SH-SY5Y (cell line): ENCODE measurements around the gene SMG9.

Experiments
- GATA2 ChIP-seq: IDR thresholded peaks from 2 replicates; pipeline ENCODE4 v1.6.1; 2011; ENCODE audit warnings: mild to moderate bottlenecking, low read depth, low read length
- GATA3 ChIP-seq: IDR thresholded peaks from 2 replicates; pipeline ENCODE4 v1.6.1; 2011; ENCODE audit warnings: low read depth, mild to moderate bottlenecking, low read length, moderate library complexity

The SMG9 gene

DNA sequence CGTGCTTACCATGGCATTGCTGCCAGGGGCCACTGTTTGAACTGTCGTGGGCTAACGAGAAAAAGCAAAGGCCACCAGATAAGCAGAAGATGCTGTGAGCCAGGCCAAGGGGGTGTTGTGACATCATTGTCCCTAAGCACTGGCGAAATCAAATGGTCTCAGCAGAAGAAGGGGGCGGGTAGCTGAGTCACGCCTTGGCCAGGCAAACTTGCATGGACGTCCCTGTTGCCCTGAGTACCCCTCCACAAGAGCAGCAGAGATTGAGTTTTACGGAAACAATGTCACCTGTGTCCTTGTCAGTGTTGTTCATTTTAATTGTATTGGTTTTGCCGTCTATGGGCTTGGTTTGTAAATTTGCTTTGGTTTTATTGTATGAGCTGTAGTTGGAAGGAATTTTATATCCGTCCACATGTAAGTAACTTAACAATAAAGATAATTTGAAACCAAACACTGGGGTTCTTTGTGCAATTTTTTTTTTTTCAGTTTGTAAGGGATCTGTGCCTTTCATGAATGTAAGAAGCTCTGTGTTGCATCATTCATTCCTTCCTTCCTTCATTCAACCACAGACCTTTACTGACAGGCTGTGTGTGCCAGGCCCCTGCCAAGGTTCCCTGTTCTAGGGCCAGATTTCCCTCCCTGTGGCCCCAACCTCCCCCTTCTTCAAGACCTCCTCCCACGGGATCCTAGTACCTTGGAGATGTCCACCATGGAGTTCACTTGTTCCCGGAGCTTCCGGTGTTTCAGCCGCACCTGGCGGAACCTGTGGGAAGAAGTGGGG lies 13.7 kb upstream of the SMG9 start:
- TF ChIP-seq GATA3 (no peak), GATA2 (no peak)

DNA sequence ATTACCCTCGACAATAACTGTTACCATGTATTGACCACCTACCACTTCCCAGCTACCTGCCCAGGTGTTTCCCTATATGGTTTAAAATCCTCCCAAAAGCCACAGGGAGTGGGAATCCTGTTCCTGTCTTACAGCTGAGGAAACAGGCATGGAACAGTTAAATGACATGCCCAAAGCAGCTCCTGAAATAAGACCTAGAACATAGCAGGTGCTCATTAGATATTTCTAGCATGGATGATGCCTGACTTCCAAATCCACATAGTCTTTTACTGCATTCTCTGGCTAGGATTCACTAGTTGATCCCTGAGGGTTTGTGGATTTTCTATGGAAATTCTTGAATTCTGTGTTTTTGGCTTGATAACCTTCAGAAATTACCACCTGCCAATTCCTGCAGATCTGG lies 13.1 kb upstream of the SMG9 start:
- TF ChIP-seq GATA3 (no peak), GATA2 (no peak)

DNA sequence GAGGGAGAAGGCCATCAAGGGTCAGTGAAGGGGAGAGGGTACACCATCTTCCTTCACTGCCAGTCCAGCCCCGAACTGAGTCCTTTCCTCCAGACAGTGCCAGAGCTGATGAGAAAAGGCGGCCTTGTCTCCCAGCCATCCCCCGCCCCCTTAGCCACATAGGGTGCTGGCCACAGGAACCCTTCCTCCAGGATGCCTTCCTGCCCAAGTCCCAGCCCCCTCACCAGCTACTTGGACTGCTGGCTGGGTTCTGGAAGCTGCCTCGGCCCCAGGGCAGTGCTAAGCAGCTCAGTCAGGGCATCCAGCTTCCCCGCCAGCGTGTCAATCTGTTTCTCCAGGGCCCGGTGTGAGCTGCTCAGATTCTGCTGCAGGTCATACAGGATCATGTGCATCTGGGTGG lies 12.6 kb upstream of the SMG9 start:
- no peak for TF ChIP-seq GATA3
- no peak for TF ChIP-seq GATA2

DNA sequence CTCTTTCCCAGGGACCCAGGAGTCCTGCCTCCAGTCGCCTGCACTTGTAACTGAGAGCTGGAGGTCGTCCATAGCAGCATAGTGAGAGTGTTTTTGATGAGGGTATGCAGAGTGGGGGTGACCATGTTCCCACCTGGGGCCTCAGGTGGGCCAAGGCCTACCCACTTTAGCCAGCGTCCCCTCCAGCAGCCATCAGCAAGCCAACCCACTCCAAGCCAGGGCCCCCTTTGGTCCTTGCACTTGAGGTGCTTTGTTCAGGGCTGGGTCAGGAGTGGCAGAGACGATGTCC lies 11.9 kb upstream of the SMG9 start:
- TF ChIP-seq GATA3 (no peak), GATA2 (no peak)

DNA sequence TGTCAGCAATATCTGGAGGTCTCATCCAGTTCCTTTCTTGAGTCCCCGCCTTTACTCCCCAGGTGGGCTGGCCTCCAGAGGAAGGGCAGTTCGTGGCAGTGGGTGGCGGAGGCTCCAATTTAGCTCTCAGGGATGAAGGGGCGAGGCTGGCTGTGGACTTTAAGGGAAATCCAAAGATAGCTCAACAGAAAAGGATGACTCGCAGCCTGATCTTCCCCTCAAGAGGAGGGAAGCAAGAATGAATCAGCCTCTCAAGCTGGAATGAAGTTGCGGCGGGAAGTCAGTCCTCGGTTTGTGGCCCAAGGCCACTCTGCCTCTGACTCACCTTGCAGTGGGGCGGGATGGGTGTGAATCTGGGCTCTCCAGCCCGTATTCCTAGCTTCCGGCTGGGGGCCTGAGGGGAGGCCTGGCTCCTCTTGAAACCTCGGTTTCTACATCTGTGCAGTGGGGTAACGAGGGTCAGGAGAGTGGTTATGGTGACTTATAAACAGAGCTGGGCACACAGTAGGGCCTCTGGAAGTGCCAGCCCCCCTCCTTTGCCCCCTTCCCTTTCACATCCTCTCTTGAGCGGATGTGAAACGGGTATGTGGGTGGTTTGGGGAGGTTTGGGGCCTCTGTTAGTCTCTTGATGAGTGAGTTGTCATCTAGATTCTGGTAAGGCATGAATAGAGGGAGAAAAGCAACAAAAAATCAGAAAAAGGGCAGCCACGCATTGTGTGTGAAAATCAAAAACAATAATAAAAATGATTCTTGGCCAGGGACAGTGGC lies 10.5 kb upstream of the SMG9 start:
- TF ChIP-seq GATA2 (no peak), GATA3 (no peak)

DNA sequence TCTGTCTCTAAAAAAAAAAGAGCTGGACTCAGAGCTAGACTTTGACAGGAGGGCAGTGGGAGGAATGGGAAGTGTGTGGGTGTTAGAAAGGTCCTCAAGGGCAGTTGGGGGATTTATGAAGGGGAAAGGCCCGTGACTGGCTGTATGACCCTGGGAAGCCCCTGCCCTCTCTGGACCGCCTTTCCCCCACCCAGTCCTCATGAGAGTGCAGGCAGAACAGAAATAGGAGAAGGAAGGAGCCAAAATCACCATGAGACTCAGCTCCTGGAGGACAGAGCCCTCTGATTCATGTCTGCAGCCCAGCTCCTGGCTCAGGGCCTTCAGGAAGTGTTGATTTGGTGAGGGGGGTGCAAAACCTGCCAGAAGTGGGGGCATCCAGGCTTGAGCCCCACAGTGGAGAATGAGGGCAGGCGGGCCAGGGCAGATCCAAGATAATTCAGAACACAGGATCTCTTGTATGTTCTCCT lies 8.7 kb upstream of the SMG9 start:
- TF ChIP-seq GATA3 (no peak), GATA2 (no peak)

DNA sequence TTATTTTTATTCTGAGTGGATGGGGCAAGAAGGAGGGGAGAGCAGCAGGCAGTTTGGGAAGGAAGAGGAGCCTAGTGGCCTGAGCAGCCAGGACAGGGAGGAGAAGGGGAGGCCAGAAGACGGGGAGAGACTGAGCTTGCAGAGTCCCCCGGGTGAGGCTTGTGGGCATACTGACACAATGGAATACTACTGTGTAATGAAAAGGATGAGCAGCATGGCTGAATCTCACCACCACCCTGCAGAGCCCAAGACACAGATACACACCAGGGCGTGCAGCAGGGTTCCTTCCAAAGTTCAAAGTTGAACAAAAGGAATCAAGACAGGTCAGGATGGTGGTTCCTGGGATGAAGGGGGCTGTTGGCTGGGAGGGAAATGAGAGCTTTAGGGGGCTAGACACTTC lies 8.1 kb upstream of the SMG9 start:
- no peak for TF ChIP-seq GATA2
- TF ChIP-seq GATA3: no peak

DNA sequence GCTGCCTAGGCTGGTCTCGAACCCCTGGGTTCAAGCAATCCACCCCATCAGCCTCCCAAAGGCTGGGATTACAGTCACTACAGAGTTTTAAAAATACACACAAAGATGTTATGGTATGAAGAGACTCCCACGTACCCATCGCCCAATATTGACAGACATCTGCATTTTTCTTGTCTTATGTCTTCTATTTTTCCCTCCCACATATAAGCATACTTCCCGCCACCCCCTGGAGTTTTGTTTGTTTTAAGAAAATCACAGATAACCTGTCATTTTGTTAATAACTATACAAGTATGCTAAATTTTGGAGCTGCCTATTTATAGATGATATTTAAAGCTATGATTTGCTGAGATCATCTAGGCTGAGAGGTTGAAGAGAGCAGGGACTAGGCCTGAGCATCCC lies 6.2 kb upstream of the SMG9 start:
- TF ChIP-seq GATA2 (no peak), GATA3 (no peak)

DNA sequence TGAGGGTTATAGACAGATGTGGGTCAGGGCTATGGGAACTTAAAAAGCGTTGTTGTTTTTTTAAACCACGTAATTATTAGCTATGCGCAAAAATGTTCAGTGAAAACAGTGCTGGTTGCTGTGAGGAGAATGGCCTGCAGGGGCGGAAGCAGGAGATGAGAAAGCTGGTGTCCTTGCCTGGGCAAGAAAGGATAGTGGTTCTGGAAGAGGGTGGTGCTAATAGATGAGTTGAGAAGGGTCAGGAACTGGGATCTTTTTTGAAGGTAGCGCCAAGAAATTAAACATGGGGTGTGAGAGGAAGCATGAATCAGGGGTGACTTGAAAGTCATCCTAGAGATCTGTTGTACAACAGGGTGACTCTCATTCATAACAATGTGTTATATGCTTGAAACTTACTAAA lies 4.8 kb upstream of the SMG9 start:
- TF ChIP-seq GATA3: no peak
- TF ChIP-seq GATA2: no peak

DNA sequence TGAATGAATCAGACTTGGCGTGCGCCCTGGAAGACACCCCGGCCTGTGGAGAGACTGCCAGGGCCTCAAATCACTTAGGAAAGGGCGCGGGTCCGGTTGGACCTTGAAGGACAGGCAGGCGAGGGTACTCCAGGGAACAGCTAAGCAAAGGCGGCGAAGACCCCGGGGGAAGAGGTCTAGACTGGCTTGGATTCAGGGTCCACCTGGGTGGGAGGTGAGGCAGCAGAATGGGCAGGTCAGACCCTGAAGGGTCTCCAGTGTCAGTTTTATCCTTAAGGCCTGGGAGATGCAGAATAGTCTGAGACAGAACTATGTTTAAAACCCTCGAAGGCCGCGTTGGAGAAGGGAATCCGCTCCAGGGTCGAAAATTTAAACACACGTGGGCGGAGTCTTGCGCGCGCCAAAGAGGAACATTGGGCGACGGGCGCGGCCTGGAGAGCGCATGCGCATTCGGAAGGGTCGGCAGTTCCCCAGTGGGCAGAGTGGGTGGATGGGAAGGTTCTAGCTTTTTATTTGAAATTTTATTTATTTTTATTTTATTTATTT lies 567 bp upstream of the SMG9 start:
- no peak for TF ChIP-seq GATA2
- no peak for TF ChIP-seq GATA3

DNA sequence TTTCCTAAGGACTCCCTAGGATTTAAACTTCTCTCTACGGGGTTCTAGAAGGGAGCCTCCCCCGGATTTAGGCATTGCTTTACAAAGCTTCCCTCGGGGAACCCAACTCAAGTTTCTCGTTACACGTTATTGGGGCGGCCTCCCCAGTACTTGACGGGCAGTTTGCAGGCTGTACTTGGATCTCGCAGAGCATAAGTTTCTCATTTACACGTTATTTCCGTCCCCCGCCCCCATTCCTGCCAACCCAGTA lies 584 bp downstream of the SMG9 start:
- TF ChIP-seq GATA2 (no peak), GATA3 (no peak)

DNA sequence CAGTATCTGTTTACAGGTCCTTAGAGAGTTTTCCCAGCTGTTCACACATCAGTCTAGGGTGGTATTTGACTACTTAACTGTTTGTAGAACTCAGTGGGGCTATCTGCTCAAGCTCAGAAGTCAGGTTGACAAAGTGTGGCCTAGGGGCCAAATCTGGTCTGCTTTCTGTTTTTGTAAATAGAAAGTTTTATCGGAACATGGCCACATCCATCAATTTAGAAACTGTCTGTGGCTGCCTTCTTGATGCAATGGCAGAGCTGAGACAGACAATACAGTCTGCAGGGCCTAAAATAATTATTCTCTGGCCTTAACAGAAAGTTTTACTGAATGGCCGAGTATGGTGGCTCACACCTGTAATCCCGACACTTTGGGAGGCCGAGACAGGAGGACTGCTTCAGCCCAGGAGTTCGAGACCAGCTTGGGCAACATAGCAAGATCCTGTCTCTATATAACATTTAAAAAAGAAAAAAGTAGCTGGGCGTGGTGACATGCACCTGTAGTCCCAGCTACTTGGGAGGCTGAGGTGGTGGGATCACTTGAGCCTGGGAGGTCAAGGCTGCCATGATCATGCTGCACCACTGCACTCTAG lies 2.4 kb downstream of the SMG9 start:
- TF ChIP-seq GATA3: no peak
- TF ChIP-seq GATA2: no peak

DNA sequence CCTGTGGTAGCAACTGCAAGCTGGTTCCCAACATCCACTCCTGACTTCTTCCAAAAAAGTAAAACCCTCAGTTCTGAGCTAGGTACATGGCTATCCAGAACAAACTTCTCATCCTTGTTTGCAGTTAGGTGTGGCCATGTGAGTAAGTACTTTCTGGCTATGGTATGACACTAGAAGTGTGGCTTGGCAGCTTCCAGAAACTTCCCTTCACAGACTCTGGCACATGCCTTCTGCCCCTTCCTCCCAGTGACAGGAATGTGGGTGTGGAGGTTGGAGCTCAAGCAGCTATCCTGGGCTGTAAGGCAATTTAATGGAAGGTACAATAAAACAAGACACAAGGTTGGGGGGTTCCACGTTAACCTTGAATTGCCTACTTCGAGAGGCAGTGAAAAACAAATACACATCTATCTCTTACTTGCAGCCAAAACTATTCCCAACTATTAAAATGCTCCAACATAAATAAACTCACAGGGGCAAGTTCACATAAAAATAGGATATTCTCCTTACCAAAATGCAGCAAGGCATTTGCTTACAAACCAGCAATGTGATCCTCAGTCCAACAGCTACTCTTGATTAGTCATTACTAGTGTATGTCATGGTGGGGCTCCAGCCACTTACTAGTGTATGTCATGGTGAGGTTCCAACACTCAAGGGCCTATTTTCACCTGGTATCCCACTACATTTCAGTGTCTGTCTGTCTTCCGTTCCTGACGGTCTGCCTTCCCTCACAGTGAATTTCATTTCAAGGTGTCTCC lies 3.1 kb downstream of the SMG9 start:
- TF ChIP-seq GATA3 (no peak), GATA2 (no peak)

DNA sequence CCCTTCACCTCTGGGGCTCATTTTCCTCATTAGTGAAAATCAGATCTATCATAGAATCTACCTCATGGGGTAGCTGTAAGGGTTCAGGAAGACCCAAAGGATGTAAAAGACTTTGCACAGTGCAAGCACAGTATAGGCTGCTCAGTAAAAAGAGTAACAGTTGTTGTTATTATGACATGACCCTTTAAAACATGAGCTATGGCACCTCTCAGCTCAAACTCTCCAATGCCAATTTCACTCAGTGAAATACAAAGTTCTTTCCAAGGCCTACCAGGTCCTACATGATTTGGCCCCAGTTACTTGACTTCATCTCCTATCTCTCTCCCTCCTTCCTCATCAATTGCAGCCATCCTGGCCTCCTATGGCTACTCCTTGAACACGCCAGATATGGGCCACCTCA lies 4.9 kb downstream of the SMG9 start:
- no peak for TF ChIP-seq GATA3
- no peak for TF ChIP-seq GATA2

DNA sequence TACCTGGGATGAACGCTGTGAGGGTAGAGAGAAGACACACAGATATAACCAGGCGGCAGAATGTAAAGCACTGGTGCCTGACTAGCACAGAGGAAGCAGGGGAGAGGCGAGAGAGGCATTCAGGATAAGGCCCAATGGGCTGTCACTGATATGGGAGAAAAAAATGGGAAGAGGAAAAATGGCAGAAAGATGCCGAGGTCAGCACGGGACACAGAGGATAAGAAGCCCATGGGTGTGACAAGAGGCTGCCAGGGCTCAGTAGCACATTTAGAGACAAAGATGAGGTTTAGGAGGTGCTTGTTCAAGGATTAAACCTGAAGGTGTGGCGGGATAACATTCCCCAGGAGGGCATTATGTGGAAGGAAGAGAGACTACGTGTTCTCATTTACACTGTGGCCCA lies 5.6 kb downstream of the SMG9 start:
- TF ChIP-seq GATA3 (no peak), GATA2 (no peak)
